H1 (cell line): ENCODE measurements around the gene GULP1.

Experiments used
- CEBPB ChIP-seq: IDR thresholded peaks from 2 replicates; pipeline ENCODE4 v1.6.1; 2012; ENCODE audit warnings: low read depth, low read length
- CHD2 ChIP-seq: IDR thresholded peaks from 2 replicates; pipeline ENCODE4 v1.6.1; 2012; ENCODE audit warnings: low read length, improper control_type of control experiment
- CTCF ChIP-seq, 3 experiments: IDR thresholded peaks; 1 replicate in 2 of 3; 2 replicates in 1 of 3; pipeline versions ENCODE4 v1.5.1 to v1.6.1; 2011; ENCODE audit warnings: low read length in 3 of 3, mild to moderate bottlenecking in 3 of 3, inconsistent platforms in 2 of 3, low read depth in 1 of 3, moderate library complexity in 1 of 3; ENCODE audit not compliant: insufficient read depth in 1 of 3; ENCODE audit errors: control extremely low read depth in 1 of 3
- E2F6 ChIP-seq: IDR thresholded peaks from 2 replicates; pipeline ENCODE4 v1.6.1; 2012; ENCODE audit warnings: inconsistent platforms
- HDAC2 ChIP-seq, 2 experiments: fragments of 300-600 bp in 1 of 2; sonication (generic) in 1 of 2; IDR thresholded peaks; 2 replicates each; pipeline ENCODE4 v1.6.1; 2011 to 2012; ENCODE audit warnings: low read depth in 2 of 2, low read length in 2 of 2, mild to moderate bottlenecking in 2 of 2, moderate library complexity in 2 of 2, borderline replicate concordance in 1 of 2, inconsistent platforms in 1 of 2
- JUN ChIP-seq: IDR thresholded peaks from 2 replicates; pipeline ENCODE4 v1.6.1; 2011; ENCODE audit warnings: low read depth, mild to moderate bottlenecking, improper control_type of control experiment, low read length
- KDM1A ChIP-seq: fragments of 200-600, 300-600 bp; sonication (generic); IDR thresholded peaks from 2 replicates; pipeline ENCODE4 v1.7.1; 2016; ENCODE audit warnings: mild to moderate bottlenecking, low read length, borderline replicate concordance
- NRF1 ChIP-seq: IDR thresholded peaks from 2 replicates; pipeline ENCODE4 v1.6.1; 2011; ENCODE audit warnings: mild to moderate bottlenecking, low read depth, low read length, improper control_type of control experiment
- POLR2A ChIP-seq, 2 experiments: IDR thresholded peaks; 1 replicate in 1 of 2; 2 replicates in 1 of 2; pipeline ENCODE4 v1.6.1; 2011; ENCODE audit warnings: low read depth in 2 of 2, low read length in 2 of 2, mild to moderate bottlenecking in 2 of 2; ENCODE audit errors: control extremely low read depth in 1 of 2
- YY1 ChIP-seq: IDR thresholded peaks from 2 replicates; pipeline ENCODE4 v1.6.1; 2011; ENCODE audit warnings: low read depth, mild to moderate bottlenecking, low read length

- TF ChIP-seq JUN (no peak), CTCF (IDR thresholded peaks at IDR 0.05; ENCODE audit: control extremely low read depth in 1 of 3, insufficient read depth in 1 of 3, low read depth in 1 of 3, low read length in 3 of 3) (no peak), CEBPB (no peak), POLR2A (IDR thresholded peaks at IDR 0.05; ENCODE audit: control extremely low read depth in 1 of 2, low read depth in 2 of 2, low read length in 2 of 2) (no peak), E2F6 (no peak), NRF1 (no peak), KDM1A (no peak), HDAC2 (IDR thresholded peaks at IDR 0.05; ENCODE audit: borderline replicate concordance in 1 of 2, low read depth in 2 of 2, low read length in 2 of 2) (no peak), CHD2 (no peak), YY1 (no peak)
Measured at GRCh38 chr2:188475945-188476344, 184.3 kb downstream of the GULP1 start.
